PC-3 (cell line): ENCODE data around the gene PALM2AKAP2. TPM values are rescaled to one million over a fixed set of nuclear protein-coding genes. Genes with fewer than 3 reads are reported as not detected.

Experiments
- ATAC-seq: fragments of 200-7000 bp; cut with Tn5 transposase; 2 replicates; pipeline ENCODE4 v1.9.1; 2020; ENCODE audit warnings: mild to moderate bottlenecking, moderate library complexity
- BruUV-seq: library from RNA; stranded (reverse); fragments of 400-500 nt; replicated peaks from 2 replicates; lab custom pipeline; 2021; lab: Mats Ljungman, UMichigan
- CTCF ChIA-PET: fragments of 300-600 bp; sonication (Branson Sonifier 250); formaldehyde crosslinking; loops from one replicate; lab custom pipeline; 2022; ENCODE audit warnings: antibody characterized with exemption; lab: Charles Lee
- POLR2A ChIA-PET: fragments of 300-600 bp; sonication (Branson Sonifier 250); formaldehyde crosslinking; loops from one replicate; lab custom pipeline; 2022; ENCODE audit warnings: antibody characterized with exemption; ENCODE audit not compliant: unreplicated experiment; lab: Charles Lee
- DNase-seq: peaks from one replicate; pipeline ENCODE4 v3.0.0-alpha.2; 2015
- H2AFZ ChIP-seq: fragments of 300-600 bp; sonication (generic); 2 replicates; pipeline ENCODE4 v1.6.0; 2016; ENCODE audit warnings: antibody characterized with exemption, low read length
- H3F3A ChIP-seq: fragments of 300-600 bp; sonication (generic); one replicate; pipeline ENCODE4 v1.6.0; 2017; ENCODE audit warnings: antibody characterized with exemption, low read length, control low read depth, mild to moderate bottlenecking; ENCODE audit not compliant: unreplicated experiment
- H3K27ac ChIP-seq: fragments of 300-600 bp; sonication (generic); 2 replicates; pipeline ENCODE4 v1.5.1; 2016; ENCODE audit warnings: mild to moderate bottlenecking, low read length
- H3K27me3 ChIP-seq: fragments of 300-600 bp; sonication (generic); 2 replicates; pipeline ENCODE4 v1.6.1; 2016; ENCODE audit warnings: low read length, mixed read lengths
- H3K36me3 ChIP-seq: fragments of 300-600 bp; sonication (generic); 2 replicates; pipeline ENCODE4 v1.6.1; 2016; ENCODE audit warnings: low read depth, mixed run types, low read length, mixed read lengths
- H3K4me1 ChIP-seq: fragments of 300-600 bp; sonication (generic); 2 replicates; pipeline ENCODE4 v1.5.1; 2016; ENCODE audit warnings: low read length; ENCODE audit not compliant: insufficient read depth
- H3K4me2 ChIP-seq: fragments of 300-600 bp; sonication (generic); 2 replicates; pipeline ENCODE4 v1.6.0; 2016; ENCODE audit warnings: low read length
- H3K4me3 ChIP-seq: fragments of 300-600 bp; sonication (generic); 2 replicates; pipeline ENCODE4 v1.5.1; 2016; ENCODE audit warnings: mild to moderate bottlenecking, low read length, mixed read lengths
- H3K79me2 ChIP-seq: fragments of 300-600 bp; sonication (generic); 2 replicates; pipeline ENCODE4 v1.6.1; 2017; ENCODE audit warnings: low read length, mixed read lengths
- H3K9ac ChIP-seq: fragments of 300-600 bp; sonication (generic); 2 replicates; pipeline ENCODE4 v1.6.0; 2016; ENCODE audit warnings: mild to moderate bottlenecking, low read length
- H3K9me2 ChIP-seq: fragments of 300-600 bp; sonication (generic); replicated peaks from 2 replicates; pipeline ENCODE4 v1.6.1; 2016; ENCODE audit warnings: mixed run types, low read length, mixed read lengths
- H3K9me3 ChIP-seq: fragments of 300-600 bp; sonication (generic); 2 replicates; pipeline ENCODE4 v1.6.1; 2016; ENCODE audit warnings: low read length, mixed read lengths
- H4K20me1 ChIP-seq: fragments of 300-600 bp; sonication (generic); 2 replicates; pipeline ENCODE4 v1.6.1; 2016; ENCODE audit warnings: low read length, mixed read lengths
- EZH2 ChIP-seq: fragments of 300-600 bp; sonication (generic); IDR thresholded peaks from one replicate; pipeline ENCODE4 v1.6.1; 2017; ENCODE audit warnings: antibody characterized with exemption, mild to moderate bottlenecking, low read length; ENCODE audit not compliant: unreplicated experiment
- EZH2phosphoT487 ChIP-seq: fragments of 300-600 bp; sonication (generic); IDR thresholded peaks from 2 replicates; pipeline ENCODE4 v1.6.1; 2018; ENCODE audit warnings: mild to moderate bottlenecking, antibody characterized with exemption, low read length, borderline replicate concordance
- intact Hi-C: fragments of 100-400 bp; cut with micrococcal nuclease; formaldehyde crosslinking; loops from 2 replicates; pipeline ENCODE4 v1.9.0; 2023
- total RNA-seq: library from RNA; depleted of rRNA; stranded (reverse); fragments of >200 nt; gene quantifications from 2 replicates; pipeline ENCODE4 v1.2.3, GENCODE V29; 2014
- TF ChIP-seq, protein P1 (sequence below): fragments of 300-600 bp; sonication (generic); conservative IDR thresholded peaks from 2 replicates; pipeline ENCODE4 v1.5.1; 2017; ENCODE audit warnings: antibody characterized with exemption, low read depth, mild to moderate bottlenecking, low read length

The PALM2AKAP2 gene
- total RNA-seq, 1 experiment from 2014 or later: 0.22 TPM

DNA sequence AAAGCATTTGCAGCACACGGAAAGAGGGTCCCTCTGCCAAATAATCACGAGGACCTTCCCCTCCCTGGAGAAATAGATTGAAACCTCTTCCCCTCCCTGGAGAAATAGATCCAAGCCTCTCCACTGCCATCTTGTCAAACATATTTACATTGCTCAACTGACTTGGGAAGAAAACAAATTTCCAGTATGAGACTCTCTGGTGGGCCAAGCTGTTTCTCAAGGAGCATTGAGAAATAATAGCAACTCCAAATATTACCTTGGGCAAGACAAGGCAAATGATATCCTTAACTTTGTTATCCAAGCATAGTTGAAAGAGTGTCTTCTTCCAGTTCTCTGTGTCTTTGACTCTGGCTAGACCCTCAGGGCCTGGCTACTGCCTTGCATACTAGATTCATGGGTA lies 45.2 kb upstream of the PALM2AKAP2 start:
- Histone ChIP-seq H3K4me1 (peaks cover 17% of the 10 kb centered on the region), H3F3A (no peaks in the 10 kb centered on the region), H3K4me2 (no peak overlapping the region), H3K27me3 (no peaks in the 10 kb centered on the region), H3K36me3 (no peaks in the 10 kb centered on the region), H4K20me1 (no peaks in the 10 kb centered on the region), H3K9ac (no peak overlapping the region), H3K9me3 (no peaks in the 10 kb centered on the region), H3K79me2 (no peaks in the 10 kb centered on the region), H3K9me2 (peaks cover 4% of the 10 kb centered on the region), H3K27ac (no peak overlapping the region), H2AFZ (no peak overlapping the region), H3K4me3 (no peak overlapping the region)
- intact Hi-C loops: no loop called here
- ChIA-PET CTCF (no interaction called here), POLR2A (interaction anchor here (0.6 kb wide), 1 partner anchor 45 kb away, joined by 5 read pairs; no protein-coding TSS in a partner anchor)
- TF ChIP-seq EZH2: no peak
- TF ChIP-seq, protein P1, sequence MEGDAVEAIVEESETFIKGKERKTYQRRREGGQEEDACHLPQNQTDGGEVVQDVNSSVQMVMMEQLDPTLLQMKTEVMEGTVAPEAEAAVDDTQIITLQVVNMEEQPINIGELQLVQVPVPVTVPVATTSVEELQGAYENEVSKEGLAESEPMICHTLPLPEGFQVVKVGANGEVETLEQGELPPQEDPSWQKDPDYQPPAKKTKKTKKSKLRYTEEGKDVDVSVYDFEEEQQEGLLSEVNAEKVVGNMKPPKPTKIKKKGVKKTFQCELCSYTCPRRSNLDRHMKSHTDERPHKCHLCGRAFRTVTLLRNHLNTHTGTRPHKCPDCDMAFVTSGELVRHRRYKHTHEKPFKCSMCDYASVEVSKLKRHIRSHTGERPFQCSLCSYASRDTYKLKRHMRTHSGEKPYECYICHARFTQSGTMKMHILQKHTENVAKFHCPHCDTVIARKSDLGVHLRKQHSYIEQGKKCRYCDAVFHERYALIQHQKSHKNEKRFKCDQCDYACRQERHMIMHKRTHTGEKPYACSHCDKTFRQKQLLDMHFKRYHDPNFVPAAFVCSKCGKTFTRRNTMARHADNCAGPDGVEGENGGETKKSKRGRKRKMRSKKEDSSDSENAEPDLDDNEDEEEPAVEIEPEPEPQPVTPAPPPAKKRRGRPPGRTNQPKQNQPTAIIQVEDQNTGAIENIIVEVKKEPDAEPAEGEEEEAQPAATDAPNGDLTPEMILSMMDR: no peak
- TF ChIP-seq EZH2phosphoT487: no peak
- ATAC-seq: no peak
- no peak for DNase-seq
- BruUV-seq: no TSS peak

DNA sequence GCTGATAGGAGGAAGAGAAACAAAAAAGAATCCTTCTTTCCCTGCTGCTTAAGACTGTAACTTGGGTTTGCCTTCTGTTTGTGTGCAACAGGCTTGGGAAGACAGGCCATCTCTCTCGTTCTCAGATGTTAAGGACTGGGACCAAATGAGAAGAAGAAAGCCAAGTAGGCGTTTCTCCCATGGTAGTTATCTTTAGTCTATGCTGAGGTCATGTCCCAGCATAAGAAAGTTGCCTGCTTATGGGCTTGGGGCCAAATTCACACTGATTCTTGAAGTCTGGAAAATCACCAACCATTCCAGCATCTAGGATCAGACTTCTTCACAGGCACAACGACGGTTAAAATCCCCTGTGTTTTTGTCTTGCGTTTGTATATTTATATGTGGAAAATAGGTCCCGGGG lies 44.2 kb upstream of the PALM2AKAP2 start:
- no peak overlapping the region for H3K4me3 ChIP-seq
- H3K27me3 ChIP-seq: no peaks in the 10 kb centered on the region
- H3K4me1 ChIP-seq: peaks cover 10% of the 10 kb centered on the region
- no peak for TF ChIP-seq EZH2
- TF ChIP-seq, protein P1: no peak
- TF ChIP-seq EZH2phosphoT487: no peak
- no peak overlapping the region for H3K27ac ChIP-seq
- H3K79me2 ChIP-seq: no peaks in the 10 kb centered on the region
- no peak overlapping the region for H3K4me2 ChIP-seq
- no peak for ATAC-seq
- no peak for DNase-seq
- no peaks in the 10 kb centered on the region for H4K20me1 ChIP-seq
- POLR2A ChIA-PET: no interaction called here
- intact Hi-C loops: no loop called here
- H3F3A ChIP-seq: no peaks in the 10 kb centered on the region
- H3K9me3 ChIP-seq: no peaks in the 10 kb centered on the region
- BruUV-seq: no TSS peak
- no peak overlapping the region for H3K9ac ChIP-seq
- CTCF ChIA-PET: no interaction called here
- no peak overlapping the region for H2AFZ ChIP-seq
- peaks cover 4% of the 10 kb centered on the region for H3K9me2 ChIP-seq
- no peaks in the 10 kb centered on the region for H3K36me3 ChIP-seq

DNA sequence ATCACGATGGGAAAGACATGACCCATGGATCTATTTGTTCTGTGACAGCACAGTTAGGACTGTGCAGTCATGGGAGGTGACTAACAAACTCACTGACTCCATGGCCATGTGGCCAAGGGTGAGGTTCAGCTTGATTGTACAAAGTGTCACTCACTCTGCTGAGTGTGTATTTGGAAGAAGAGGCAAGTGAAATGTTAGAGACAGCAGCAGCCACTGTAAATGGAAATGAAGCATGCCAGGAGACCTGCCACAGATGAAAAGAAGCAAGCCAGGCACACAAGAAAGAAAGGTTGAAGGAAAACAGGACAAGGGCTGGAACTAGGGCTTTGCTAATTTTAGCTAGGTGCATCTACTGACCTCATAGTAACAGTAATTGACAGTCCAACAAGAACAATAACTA lies 42.7 kb upstream of the PALM2AKAP2 start:
- BruUV-seq: no TSS peak
- TF ChIP-seq, protein P1: no peak
- TF ChIP-seq EZH2: no peak
- TF ChIP-seq EZH2phosphoT487: no peak
- ATAC-seq (no peak), DNase-seq (peak; percentile 15)
- intact Hi-C loops: no loop called here
- H3K27ac ChIP-seq: no peak overlapping the region
- H3K9me3 ChIP-seq: no peaks in the 10 kb centered on the region
- H3K9me2 ChIP-seq: peaks cover 4% of the 10 kb centered on the region
- ChIA-PET CTCF (no interaction called here), POLR2A (no interaction called here)
- no peaks in the 10 kb centered on the region for H3K27me3 ChIP-seq
- no peak overlapping the region for H2AFZ ChIP-seq
- H3K4me2 ChIP-seq: no peak overlapping the region
- no peak overlapping the region for H3K9ac ChIP-seq
- H3K79me2 ChIP-seq: no peaks in the 10 kb centered on the region
- no peaks in the 10 kb centered on the region for H3K36me3 ChIP-seq
- H3F3A ChIP-seq: no peaks in the 10 kb centered on the region
- H3K4me3 ChIP-seq: no peak overlapping the region
- peaks cover 7% of the 10 kb centered on the region; the same call in 1 of the 2 replicates for H3K4me1 ChIP-seq
- no peaks in the 10 kb centered on the region for H4K20me1 ChIP-seq
